GM23248 (cell line): ENCODE results near the gene SMAD5. TPM values are rescaled to one million over a fixed set of nuclear protein-coding genes. Genes with fewer than 3 reads are reported as not detected.

Experiments used
- DNase-seq: peaks from one replicate; pipeline ENCODE4 v3.0.0-alpha.2; 2015
- H2AFZ ChIP-seq: fragments of 200-600 bp; sonication (generic); 2 replicates; pipeline ENCODE4 v1.6.1; 2016; ENCODE audit warnings: antibody characterized with exemption
- H3F3A ChIP-seq: fragments of 200-600 bp; sonication (generic); 2 replicates; pipeline ENCODE4 v1.6.1; 2016; ENCODE audit warnings: mild to moderate bottlenecking, antibody characterized with exemption, mixed run types; ENCODE audit not compliant: insufficient read depth
- H3K27ac ChIP-seq: fragments of 200-600 bp; sonication (generic); 2 replicates; pipeline ENCODE4 v1.5.1; 2016; ENCODE audit warnings: mild to moderate bottlenecking
- H3K27me3 ChIP-seq: fragments of 200-600 bp; sonication (generic); replicated peaks from 2 replicates; pipeline ENCODE4 v1.6.1; 2016; ENCODE audit warnings: mild to moderate bottlenecking; ENCODE audit not compliant: insufficient read depth
- H3K36me3 ChIP-seq: fragments of 200-600 bp; sonication (generic); 2 replicates; pipeline ENCODE4 v1.6.1; 2016; ENCODE audit warnings: low read depth, mild to moderate bottlenecking
- H3K4me1 ChIP-seq: fragments of 200-600 bp; sonication (generic); 2 replicates; pipeline ENCODE4 v1.6.1; 2016; ENCODE audit warnings: mild to moderate bottlenecking; ENCODE audit not compliant: insufficient read depth
- H3K4me2 ChIP-seq: fragments of 200-600 bp; sonication (generic); one replicate; pipeline ENCODE4 v1.6.1; 2016; ENCODE audit warnings: mild to moderate bottlenecking; ENCODE audit not compliant: unreplicated experiment
- H3K4me3 ChIP-seq: fragments of 200-600 bp; sonication (generic); 2 replicates; pipeline ENCODE4 v1.5.1; 2016; ENCODE audit warnings: mild to moderate bottlenecking
- H3K79me2 ChIP-seq: fragments of 200-600 bp; sonication (generic); 2 replicates; pipeline ENCODE4 v1.6.1; 2016; ENCODE audit warnings: mild to moderate bottlenecking; ENCODE audit not compliant: insufficient read depth
- H3K9ac ChIP-seq: fragments of 200-600 bp; sonication (generic); 2 replicates; pipeline ENCODE4 v1.6.1; 2016; ENCODE audit warnings: mild to moderate bottlenecking
- H3K9me2 ChIP-seq: fragments of 200-600 bp; sonication (generic); 2 replicates; pipeline ENCODE4 v1.6.1; 2016; ENCODE audit warnings: mixed run types, mild to moderate bottlenecking, moderate library complexity; ENCODE audit not compliant: insufficient read depth
- H3K9me3 ChIP-seq: fragments of 200-600 bp; sonication (generic); one replicate; pipeline ENCODE4 v1.6.1; 2017; ENCODE audit warnings: low read depth
- H4K20me1 ChIP-seq: fragments of 200-600 bp; sonication (generic); 2 replicates; pipeline ENCODE4 v1.6.0; 2016; ENCODE audit not compliant: insufficient read depth
- EZH2 ChIP-seq: fragments of 200-600 bp; sonication (generic); IDR thresholded peaks from 2 replicates; pipeline ENCODE4 v1.6.1; 2018; ENCODE audit warnings: antibody characterized with exemption, mild to moderate bottlenecking; ENCODE audit not compliant: insufficient read depth, poor library complexity, severe bottlenecking
- EZH2phosphoT487 ChIP-seq: fragments of 200-600 bp; sonication (generic); IDR thresholded peaks from 2 replicates; pipeline ENCODE4 v1.6.1; 2018; ENCODE audit warnings: antibody characterized with exemption, moderate library complexity, mild to moderate bottlenecking, low read depth; ENCODE audit not compliant: insufficient read depth
- WGBS, 2 experiments: methylation state at CpG; one replicate each; pipeline ENCODE4 v1.1.6; 2015 to 2017; ENCODE audit warnings: low lambda C conversion rate in 2 of 2, low coverage in 1 of 2; ENCODE audit errors: missing lambda C conversion rate in 2 of 2; 5-methylcytosine and 5-hydroxymethylcytosine counted together
- in situ Hi-C: fragments of 300-500 bp; cut with MboI; formaldehyde crosslinking; loops from 2 replicates; pipeline ENCODE4 v1.15.0; 2020
- polyA plus RNA-seq: library from polyadenylated mRNA; unstranded; fragments of >200 nt; fragmentation: Nextera tagmentation; extraction: Ambion mirVana; gene quantifications from 2 replicates; pipeline ENCODE4 v1.2.1, GENCODE V29; 2016
- total RNA-seq: library from RNA; depleted of rRNA; stranded (reverse); fragments of >200 nt; shearing (Covaris generic); gene quantifications from 2 replicates; pipeline ENCODE4 v1.2.3, GENCODE V29; 2014

The SMAD5 gene
- total and polyA plus RNA-seq, 2 experiments from 2014 or later: 50.0 to 53.1 TPM

GRCh38 chr5:136222580-136223235 lies 90.1 kb downstream of the SMAD5 start:
- in situ Hi-C loops: loop anchor here (25.0 kb wide), 1 partner anchor 660 kb away; no protein-coding TSS in a partner anchor
- no peak overlapping the region for H3K4me2 ChIP-seq
- H3K4me3 ChIP-seq: no peak overlapping the region
- no peak overlapping the region for H3K27ac ChIP-seq
- H3K9me3 ChIP-seq: no peaks in the 10 kb centered on the region
- no peaks in the 10 kb centered on the region for H3K36me3 ChIP-seq
- no peaks in the 10 kb centered on the region for H3K79me2 ChIP-seq
- H4K20me1 ChIP-seq: no peaks in the 10 kb centered on the region
- no peak overlapping the region for H3K9ac ChIP-seq
- no peaks in the 10 kb centered on the region for H3F3A ChIP-seq
- WGBS, 2 experiments: 3 to 8% methylated on average over 4 of the region's 4 CpGs
- H3K27me3 ChIP-seq: no peaks in the 10 kb centered on the region; the same call in 1 of the 2 replicates
- H3K4me1 ChIP-seq: no peaks in the 10 kb centered on the region
- no peak overlapping the region for H2AFZ ChIP-seq
- no peak for TF ChIP-seq EZH2
- TF ChIP-seq EZH2phosphoT487: no peak
- no peaks in the 10 kb centered on the region for H3K9me2 ChIP-seq
- DNase-seq: peak; percentile 19

- H3K4me3 ChIP-seq: no peak overlapping the region
- H3K27ac ChIP-seq: no peak overlapping the region
- in situ Hi-C loops: no loop called here
- no peak overlapping the region for H3K9ac ChIP-seq
- H3F3A ChIP-seq: no peaks in the 10 kb centered on the region
- DNase-seq: no peak
- no peaks in the 10 kb centered on the region for H4K20me1 ChIP-seq
- no peaks in the 10 kb centered on the region for H3K36me3 ChIP-seq
- no peaks in the 10 kb centered on the region; the same call in 1 of the 2 replicates for H3K27me3 ChIP-seq
- TF ChIP-seq EZH2 (no peak), EZH2phosphoT487 (no peak)
- H3K4me2 ChIP-seq: no peak overlapping the region
- no peaks in the 10 kb centered on the region for H3K9me3 ChIP-seq
- no peak overlapping the region for H2AFZ ChIP-seq
- H3K4me1 ChIP-seq: no peaks in the 10 kb centered on the region
- WGBS, 2 experiments: 23 to 29% methylated on average over 2 of the region's 2 CpGs
- no peaks in the 10 kb centered on the region for H3K9me2 ChIP-seq
- no peaks in the 10 kb centered on the region for H3K79me2 ChIP-seq
These were observed 93.2 kb downstream of the SMAD5 start for GRCh38 chr5:136225796-136226195.

GRCh38 chr5:136226401-136226800 lies 93.8 kb downstream of the SMAD5 start:
- Histone ChIP-seq H3K9me2 (no peaks in the 10 kb centered on the region), H3K36me3 (no peaks in the 10 kb centered on the region), H3K4me3 (no peak overlapping the region), H3K27me3 (no peaks in the 10 kb centered on the region; the same call in 1 of the 2 replicates), H4K20me1 (no peaks in the 10 kb centered on the region), H2AFZ (no peak overlapping the region), H3F3A (no peaks in the 10 kb centered on the region), H3K27ac (no peak overlapping the region), H3K79me2 (no peaks in the 10 kb centered on the region), H3K4me2 (no peak overlapping the region), H3K9me3 (no peaks in the 10 kb centered on the region), H3K9ac (no peak overlapping the region), H3K4me1 (no peaks in the 10 kb centered on the region)
- in situ Hi-C loops: no loop called here
- WGBS, 2 experiments: 35 to 42% methylated on average over 2 of the region's 2 CpGs
- DNase-seq: no peak
- no peak for TF ChIP-seq EZH2phosphoT487
- TF ChIP-seq EZH2: no peak

- Histone ChIP-seq H3K27ac (no peak overlapping the region), H3K79me2 (no peaks in the 10 kb centered on the region), H3K9me2 (no peaks in the 10 kb centered on the region), H3F3A (no peaks in the 10 kb centered on the region), H2AFZ (no peak overlapping the region), H3K4me3 (no peak overlapping the region), H3K4me1 (no peaks in the 10 kb centered on the region), H3K9me3 (no peaks in the 10 kb centered on the region), H4K20me1 (no peaks in the 10 kb centered on the region), H3K36me3 (no peaks in the 10 kb centered on the region), H3K4me2 (no peak overlapping the region), H3K9ac (no peak overlapping the region), H3K27me3 (no peaks in the 10 kb centered on the region; the same call in none of the 2 replicates)
- WGBS, 2 experiments: 63 to 68% methylated on average over 7 of the region's 7 CpGs
- DNase-seq: no peak
- TF ChIP-seq EZH2 (no peak), EZH2phosphoT487 (no peak)
- in situ Hi-C loops: no loop called here
These were observed 95.6 kb downstream of the SMAD5 start for GRCh38 chr5:136228136-136228757.
